Activated T-helper 9 cell treated with anti-CD3 and anti-CD28 coated beads, Interleukin-2, amount 50 U/mL, for 16 hours (primary cell): ENCODE measurements around the gene IL6R.
"Not testable (repeated sequence)": the region's sequence is repeated elsewhere in the genome, so short reads cannot be mapped to it uniquely, and the experiment has no call there.

Experiments used
- DNase-seq: peaks from one replicate; pipeline ENCODE4 v3.0.0-alpha.2; 2020; ENCODE audit warnings: low read depth

IL6R gene

GRCh38 chr1:154483941-154484803, 79.0 kb downstream of the IL6R start:
- no peak for DNase-seq

- DNase-seq, result no peak
Measured at GRCh38 chr1:154485106-154485505, 80.0 kb downstream of the IL6R start.

GRCh38 chr1:154485910-154486496, 80.9 kb downstream of the IL6R start:
- no peak for DNase-seq

GRCh38 chr1:154486756-154487155, 81.6 kb downstream of the IL6R start:
- not testable (repeated sequence) for DNase-seq

GRCh38 chr1:154488922-154489321, 83.8 kb downstream of the IL6R start:
- no peak for DNase-seq

- DNase-seq, result no peak
Measured at GRCh38 chr1:154489695-154490274, 84.6 kb downstream of the IL6R start.

GRCh38 chr1:154490317-154490716, 85.2 kb downstream of the IL6R start:
- no peak for DNase-seq

- no peak for DNase-seq
Measured at GRCh38 chr1:154492115-154492514, 87.0 kb downstream of the IL6R start.

GRCh38 chr1:154493276-154493675, 88.1 kb downstream of the IL6R start:
- DNase-seq, result no peak

GRCh38 chr1:154495496-154496273, 90.5 kb downstream of the IL6R start:
- no peak for DNase-seq

- no peak for DNase-seq
Measured at GRCh38 chr1:154496383-154496782, 91.2 kb downstream of the IL6R start.

GRCh38 chr1:154497026-154497806, 92.1 kb downstream of the IL6R start:
- DNase-seq, result no peak

GRCh38 chr1:154499446-154499845, 94.3 kb downstream of the IL6R start:
- no peak for DNase-seq

GRCh38 chr1:154500533-154500932, 95.4 kb downstream of the IL6R start:
- DNase-seq, result no peak

GRCh38 chr1:154501423-154502065, 96.4 kb downstream of the IL6R start:
- no peak for DNase-seq

GRCh38 chr1:154502066-154502743, 97.1 kb downstream of the IL6R start, which contains the start of the genes SHE and TDRD10:
TSS of gene SHE (minus strand) at chr1:154502412. CDS start at chr1:154502026, 386 bp downstream.
TSS of gene TDRD10 (plus strand) at chr1:154502219. CDS start at chr1:154506904, 4,685 bp downstream.
- no peak for DNase-seq

GRCh38 chr1:154502744-154503115, 97.6 kb downstream of the IL6R start:
- DNase-seq, result no peak

GRCh38 chr1:154503898-154504297, 98.8 kb downstream of the IL6R start:
- DNase-seq, result no peak

GRCh38 chr1:154512760-154513159, 107.6 kb downstream of the IL6R start:
- no peak for DNase-seq

- no peak for DNase-seq
Measured at GRCh38 chr1:154514066-154514553, 109.0 kb downstream of the IL6R start.
